ENCODE measurements around the gene POR. TPM values are rescaled to one million over a fixed set of nuclear protein-coding genes. Genes with fewer than 3 reads are reported as not detected.
A peak's percentile ranks its signal among the peaks of the same experiment; 100 is the strongest.

POR gene
- total and polyA plus RNA-seq, 2 of the 8 experiments (the other 6 are each of a cell fraction or from before 2014, with no cell fraction given), result 98.7 to 144 TPM

GRCh38 chr7:75971309-75971960, 56.5 kb downstream of the POR start:
- H2BK15ac ChIP-seq (ENCODE audit: low read length), result no peak overlapping the region
- CTCF ChIA-PET (ENCODE audit: partially characterized antibody), result interaction anchor here (0.8 to 4.5 kb wide), 15 partner anchors 11 to 110 kb away, joined by 3 to 17 read pairs (median 4); partner anchors contain the start of gene RHBDD2
- WGBS, 2 experiments (ENCODE audit: extremely low coverage in 1 of 2, insufficient coverage in 1 of 2, insufficient read length in 1 of 2, insufficient replicate concordance in 2 of 2, low coverage in 1 of 2, low lambda C conversion rate in 2 of 2, missing lambda C conversion rate in 1 of 2), result 89% methylated on average over 12 of the region's 14 CpGs; no CpG with 5 or more reads in 1 of the 2 experiments
- no peak for TF ChIP-seq EZH2 (IDR thresholded peaks at IDR 0.05; ENCODE audit: low read depth, low read length, severe bottlenecking)

More at GRCh38 chr7:75971309-75971960, 56.5 kb downstream of the POR start:
- POLR2A ChIA-PET (ENCODE audit: partially characterized antibody), result interaction anchor here (1.0 to 2.7 kb wide), 4 partner anchors 10 to 69 kb away, joined by 3 to 10 read pairs (median 4); partner anchors contain the start of genes POR and TMEM120A
- H3K79me1 ChIP-seq (ENCODE audit: low read depth, low read length), result peaks cover 7% of the 10 kb centered on the region
- no peak overlapping the region for H4K91ac ChIP-seq (replicated peaks; ENCODE audit: insufficient read length, low read length)
- DNase-seq (ENCODE audit: low read depth in 1 of 2, low spot score in 2 of 2) (no peak), FAIRE-seq (no peak)
- no peak overlapping the region for H3K56ac ChIP-seq (replicated peaks; ENCODE audit: insufficient read length, low read depth, low read length)
- H2BK20ac ChIP-seq (ENCODE audit: low read length), result no peak overlapping the region
- H3K23ac ChIP-seq (ENCODE audit: insufficient read length), result no peak overlapping the region
- no peak overlapping the region for H3K4me3 ChIP-seq (ENCODE audit: extremely low read depth in 1 of 4, insufficient read depth in 2 of 4, low read depth in 3 of 4, low read length in 4 of 4)
- H3K4me1 ChIP-seq (replicated peaks in 1 of 4; ENCODE audit: control insufficient read depth in 3 of 4, insufficient read depth in 4 of 4, low read length in 3 of 4), result no peaks in the 10 kb centered on the region
- no peak overlapping the region for H2BK120ac ChIP-seq (replicated peaks; ENCODE audit: low read depth, low read length)
- no peak overlapping the region for H3K27ac ChIP-seq (ENCODE audit: low read depth, low read length)
- H3K4me2 ChIP-seq (ENCODE audit: insufficient read depth in 1 of 2, low read depth in 2 of 2, low read length in 2 of 2), result no peak overlapping the region
- H2AFZ ChIP-seq (ENCODE audit: low read length), result no peak overlapping the region
- H3K79me2 ChIP-seq (ENCODE audit: control insufficient read depth in 1 of 2, insufficient read depth in 2 of 2, low read length in 2 of 2), result no peaks in the 10 kb centered on the region
- no peak overlapping the region for H3K18ac ChIP-seq (ENCODE audit: extremely low read depth, low read length)
- H3K36me3 ChIP-seq (ENCODE audit: control insufficient read depth in 2 of 4, insufficient read depth in 4 of 4, low read length in 3 of 4), result peaks cover 4 to 14% (median 7%) of the 10 kb centered on the region in 4 experiments; a peak in 5 of 8 replicates
- H3K9me3 ChIP-seq (ENCODE audit: insufficient read depth in 2 of 2, low read depth in 1 of 2, low read length in 1 of 2), result no peaks in the 10 kb centered on the region
- H3K14ac ChIP-seq (ENCODE audit: insufficient read length), result no peak overlapping the region
- H2AK5ac ChIP-seq (ENCODE audit: low read depth, low read length), result no peak overlapping the region
- H4K8ac ChIP-seq (ENCODE audit: extremely low read depth, insufficient read depth, low read length), result peak overlapping the region; percentile 1; the same call in 1 of the 2 replicates
- no peaks in the 10 kb centered on the region for H3K23me2 ChIP-seq (ENCODE audit: low read depth, low read length)
- no peak overlapping the region; the same call in 1 of the 2 replicates for H2BK5ac ChIP-seq (ENCODE audit: low read depth, low read length)
- H4K5ac ChIP-seq (ENCODE audit: insufficient read length, low read depth, low read length), result no peak overlapping the region
- peaks cover 0 to 18% of the 10 kb centered on the region in 2 experiments for H4K20me1 ChIP-seq (replicated peaks in 1 of 2; ENCODE audit: control insufficient read depth in 1 of 2, insufficient read depth in 2 of 2, low read length in 2 of 2)
- no peak overlapping the region for H3K9ac ChIP-seq (replicated peaks in 1 of 4; ENCODE audit: extremely low read depth in 1 of 4, low read depth in 3 of 4, low read length in 3 of 4)
- H3K27me3 ChIP-seq (replicated peaks in 1 of 4; ENCODE audit: control insufficient read depth in 3 of 4, extremely low read depth in 1 of 4, insufficient read depth in 3 of 4, low read length in 3 of 4), result no peaks in the 10 kb centered on the region
- H3K4ac ChIP-seq (replicated peaks; ENCODE audit: insufficient read length, low read depth, low read length), result no peak overlapping the region
- no peak overlapping the region for H2BK12ac ChIP-seq (ENCODE audit: low read depth, low read length)
